HG03521 (cell line): Measurements from ENCODE around the gene KCNQ4.
A peak's percentile ranks its signal among the peaks of the same experiment; 100 is the strongest.

Source experiments
- ATAC-seq: cut with Tn5 transposase; IDR thresholded peaks from one replicate; pipeline ENCODE4 v1.9.1; 2021; ENCODE audit warnings: mild to moderate bottlenecking, moderate library complexity; ENCODE audit not compliant: unreplicated experiment

The KCNQ4 gene

GRCh38 chr1:40857737-40858136 is 74.2 kb downstream of the KCNQ4 start:
- ATAC-seq: no peak

GRCh38 chr1:40858856-40859416 is 75.3 kb downstream of the KCNQ4 start:
- ATAC-seq: no peak

- no peak for ATAC-seq
Observed at GRCh38 chr1:40860706-40861223, 77.2 kb downstream of the KCNQ4 start.

GRCh38 chr1:40861224-40862003 is 77.8 kb downstream of the KCNQ4 start:
- no peak for ATAC-seq

GRCh38 chr1:40862008-40862863 is 78.6 kb downstream of the KCNQ4 start, which contains the start of gene CITED4:
CITED4 (minus strand) TSS chr1:40862363; CDS start chr1:40862127, 236 bp downstream.
- ATAC-seq: peak; percentile 94

GRCh38 chr1:40868051-40868723 is 84.6 kb downstream of the KCNQ4 start:
- no peak for ATAC-seq

- ATAC-seq: no peak
Observed at GRCh38 chr1:40870135-40870728, 86.6 kb downstream of the KCNQ4 start.

GRCh38 chr1:40872276-40872675 is 88.7 kb downstream of the KCNQ4 start:
- ATAC-seq: no peak

GRCh38 chr1:40873863-40874472 is 90.4 kb downstream of the KCNQ4 start:
- ATAC-seq: no peak

- no peak for ATAC-seq
Observed at GRCh38 chr1:40876436-40876761, 92.8 kb downstream of the KCNQ4 start.

- ATAC-seq: no peak
Observed at GRCh38 chr1:40876891-40877290, 93.3 kb downstream of the KCNQ4 start.

- ATAC-seq: no peak
Observed at GRCh38 chr1:40877698-40878097, 94.1 kb downstream of the KCNQ4 start.

GRCh38 chr1:40878906-40879305 is 95.3 kb downstream of the KCNQ4 start:
- no peak for ATAC-seq

GRCh38 chr1:40879482-40880175 is 96.0 kb downstream of the KCNQ4 start:
- no peak for ATAC-seq

GRCh38 chr1:40880813-40881549 is 97.4 kb downstream of the KCNQ4 start:
- ATAC-seq: no peak

GRCh38 chr1:40884055-40884795 is 100.6 kb downstream of the KCNQ4 start:
- ATAC-seq: no peak

- no peak for ATAC-seq
Observed at GRCh38 chr1:40886318-40887011, 102.9 kb downstream of the KCNQ4 start.

GRCh38 chr1:40887012-40887378 is 103.4 kb downstream of the KCNQ4 start:
- no peak for ATAC-seq
